ENCODE results near the gene UBC.
"Not testable (repeated sequence)": the region's sequence is repeated elsewhere in the genome, so short reads cannot be mapped to it uniquely, and the experiment has no call there.

UBC gene

GRCh38 chr12:124917841-124918621 is 3.6 kb upstream of the UBC start:
- no peak for DNase-seq
- peak overlapping the region; percentile 59 for H3K4me3 ChIP-seq (ENCODE audit: low read depth, low read length)
- no peak for TF ChIP-seq CTCF (IDR thresholded peaks at IDR 0.05; ENCODE audit: low read depth, low read length)
- peaks cover 6% of the 10 kb centered on the region for H3K36me3 ChIP-seq
- H3K27me3 ChIP-seq, result no peaks in the 10 kb centered on the region
- no peaks in the 10 kb centered on the region for H3K9me3 ChIP-seq
- peaks cover 17% of the 10 kb centered on the region for H3K4me1 ChIP-seq

GRCh38 chr12:124917135-124917840 is 2.8 kb upstream of the UBC start:
- no peak for TF ChIP-seq CTCF (IDR thresholded peaks at IDR 0.05; ENCODE audit: low read depth, low read length)
- H3K36me3 ChIP-seq, result peaks cover 6% of the 10 kb centered on the region
- H3K4me1 ChIP-seq, result peaks cover 17% of the 10 kb centered on the region
- H3K27me3 ChIP-seq, result no peaks in the 10 kb centered on the region
- peak overlapping the region; percentile 97 for H3K4me3 ChIP-seq (ENCODE audit: low read depth, low read length)
- peak; percentile 98 for DNase-seq
- H3K9me3 ChIP-seq, result no peaks in the 10 kb centered on the region

- DNase-seq, result no peak
- Histone ChIP-seq H3K36me3 (peaks cover 6% of the 10 kb centered on the region), H3K4me1 (peaks cover 17% of the 10 kb centered on the region), H3K27me3 (no peaks in the 10 kb centered on the region), H3K9me3 (no peaks in the 10 kb centered on the region), H3K4me3 (ENCODE audit: low read depth, low read length) (peak overlapping the region; percentile 97)
- no peak for TF ChIP-seq CTCF (IDR thresholded peaks at IDR 0.05; ENCODE audit: low read depth, low read length)
Observed at GRCh38 chr12:124916374-124917134, 2.1 kb upstream of the UBC start.

- TF ChIP-seq CTCF (IDR thresholded peaks at IDR 0.05; ENCODE audit: low read depth, low read length), result no peak
- no peak for DNase-seq
- Histone ChIP-seq H3K27me3 (no peaks in the 10 kb centered on the region), H3K4me1 (peaks cover 17% of the 10 kb centered on the region), H3K36me3 (peaks cover 15% of the 10 kb centered on the region), H3K4me3 (ENCODE audit: low read depth, low read length) (peak overlapping the region; percentile 97), H3K9me3 (no peaks in the 10 kb centered on the region)
Observed at GRCh38 chr12:124915239-124916236, 1.1 kb upstream of the UBC start.

- peak; percentile 58 for TF ChIP-seq CTCF (IDR thresholded peaks at IDR 0.05; ENCODE audit: low read depth, low read length)
- Histone ChIP-seq H3K9me3 (no peaks in the 10 kb centered on the region), H3K27me3 (no peaks in the 10 kb centered on the region), H3K4me1 (peaks cover 11% of the 10 kb centered on the region), H3K4me3 (ENCODE audit: low read depth, low read length) (peak overlapping the region; percentile 97), H3K36me3 (peaks cover 20% of the 10 kb centered on the region)
- peak; percentile 88 for DNase-seq
Observed at GRCh38 chr12:124913474-124914391, 717 bp downstream of the UBC start.

GRCh38 chr12:124912529-124913287 is 1.7 kb downstream of the UBC start:
- H3K4me3 ChIP-seq (ENCODE audit: low read depth, low read length), result peak overlapping the region; percentile 97
- not testable (repeated sequence) for DNase-seq, H3K9me3 ChIP-seq

GRCh38 chr12:124911521-124911920 is 2.9 kb downstream of the UBC start:
- Histone ChIP-seq H3K4me3 (ENCODE audit: low read depth, low read length) (0 out of 2 replicates have a peak overlapping the region, but pooled peaks have one; percentile 13), H3K36me3 (peaks cover 20% of the 10 kb centered on the region)
- H3K4me1 ChIP-seq, H3K27me3 ChIP-seq, H3K9me3 ChIP-seq, DNase-seq: not testable (repeated sequence)

More at GRCh38 chr12:124912529-124913287, 1.7 kb downstream of the UBC start:
- Histone ChIP-seq H3K36me3 (peaks cover 20% of the 10 kb centered on the region), H3K4me1 (peaks cover 11% of the 10 kb centered on the region)
- H3K27me3 ChIP-seq, result not testable (repeated sequence)
